Natural killer cell (primary cell): ENCODE data around the gene CORO2B. TPM values are rescaled to one million over a fixed set of nuclear protein-coding genes. Genes with fewer than 3 reads are reported as not detected.

ENCODE experiments used
- ATAC-seq, 3 donors: fragments of 150-1000 bp in 2 of 3; fragments of 200-7000 bp in 1 of 3; cut with Tn5 transposase; 1 replicate in 1 of 3; 2 replicates in 2 of 3; pipeline ENCODE4 v1.10.0; 2021; ENCODE audit warnings: mild to moderate bottlenecking in 2 of 3, moderate library complexity in 2 of 3
- DNase-seq, 2 donors: peaks; one replicate each; pipeline versions ENCODE4 v3.0.0 to v3.0.0-alpha.2; 2013 to 2021; ENCODE audit warnings: mixed read lengths in 1 of 2
- H3K27ac ChIP-seq: one replicate; pipeline ENCODE4 v1.5.1; 2013; ENCODE audit warnings: mild to moderate bottlenecking, low read length
- H3K27me3 ChIP-seq: one replicate; pipeline ENCODE4 v1.6.1; 2013; ENCODE audit warnings: low read length; ENCODE audit not compliant: control insufficient read depth, insufficient read depth
- H3K36me3 ChIP-seq: one replicate; pipeline ENCODE4 v1.6.1; 2013; ENCODE audit warnings: low read length; ENCODE audit not compliant: control insufficient read depth, insufficient read depth
- H3K4me1 ChIP-seq: one replicate; pipeline ENCODE4 v1.6.1; 2013; ENCODE audit warnings: low read length; ENCODE audit not compliant: control insufficient read depth, insufficient read depth
- H3K4me3 ChIP-seq: one replicate; pipeline ENCODE4 v1.5.1; 2013; ENCODE audit warnings: low read length
- H3K9me3 ChIP-seq: one replicate; pipeline ENCODE4 v1.6.1; 2013; ENCODE audit warnings: low read length; ENCODE audit not compliant: control insufficient read depth, insufficient read depth
- H3K27ac Mint-ChIP-seq, 2 donors: one replicate each; pipeline ENCODE4 v1.8.0; 2022; ENCODE audit warnings: mild to moderate bottlenecking in 2 of 2, mixed read lengths in 2 of 2, moderate library complexity in 1 of 2
- H3K27me3 Mint-ChIP-seq, 2 donors: one replicate each; pipeline ENCODE4 v1.8.0; 2022; ENCODE audit warnings: low read depth in 2 of 2, mixed read lengths in 2 of 2
- H3K36me3 Mint-ChIP-seq: one replicate; pipeline ENCODE4 v1.8.0; 2022; ENCODE audit warnings: mixed read lengths
- H3K4me1 Mint-ChIP-seq, 2 donors: one replicate each; pipeline ENCODE4 v1.8.0; 2022; ENCODE audit warnings: mixed read lengths in 2 of 2
- H3K4me3 Mint-ChIP-seq: one replicate; pipeline ENCODE4 v1.8.0; 2022; ENCODE audit warnings: mild to moderate bottlenecking, moderate library complexity, mixed read lengths
- H3K9me3 Mint-ChIP-seq, 2 donors: one replicate each; pipeline ENCODE4 v1.8.0; 2022; ENCODE audit warnings: mixed read lengths in 2 of 2
- WGBS: methylation state at CpG from one replicate; pipeline ENCODE4 v1.1.7; 2013; ENCODE audit warnings: missing lambda C conversion rate; ENCODE audit not compliant: insufficient coverage; 5-methylcytosine and 5-hydroxymethylcytosine counted together
- intact Hi-C: fragments of 100-400 bp; cut with micrococcal nuclease; formaldehyde crosslinking; loops from one replicate; pipeline ENCODE4 v1.14.2; 2022
- total RNA-seq, 4 donors: library from RNA; stranded (reverse); fragments of 120-200 nt in 1 of 4; gene quantifications; one replicate each; pipeline versions ENCODE4 v1.2.3 to v1.2.4, GENCODE V29; 2013 to 2022
- TF ChIP-seq, protein P1 (sequence below): fragments of 200-600 bp; IDR thresholded peaks from one replicate; pipeline ENCODE4 v1.8.0; 2022; ENCODE audit warnings: antibody characterized with exemption

Gene CORO2B
- total RNA-seq, 3 donors from 2014 or later (not counting 1 experiment from before 2014, with no cell fraction given), result 0.13 TPM; not detected in 2

DNA sequence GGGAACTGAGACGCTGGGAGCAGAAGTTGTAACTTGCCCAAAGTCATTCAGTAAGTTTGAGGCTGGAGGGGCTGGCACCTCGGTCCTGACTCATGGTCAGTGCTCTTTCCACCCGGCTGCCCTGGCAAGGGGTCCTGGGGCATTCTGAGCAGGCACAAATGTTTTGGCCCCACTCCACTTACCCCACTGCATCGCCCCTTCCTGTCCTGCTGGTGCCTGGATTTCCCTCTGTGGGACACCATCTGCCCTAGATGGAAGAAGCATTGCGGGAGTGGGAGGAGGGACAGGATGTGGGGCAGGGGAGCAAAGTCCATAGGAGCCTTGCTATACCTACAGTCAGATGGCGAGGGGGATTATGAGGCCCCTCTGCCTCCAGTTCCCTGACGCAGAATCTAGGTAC lies 4.5 kb downstream of the CORO2B start:
- peaks cover 11 to 17% of the 10 kb centered on the region in 2 donors for H3K27me3 Mint-ChIP-seq
- Histone ChIP-seq H3K9me3 (no peaks in the 10 kb centered on the region), H3K4me1 (no peaks in the 10 kb centered on the region), H3K4me3 (no peak overlapping the region), H3K36me3 (no peaks in the 10 kb centered on the region), H3K27ac (no peak overlapping the region), H3K27me3 (peaks cover 2% of the 10 kb centered on the region)
- no peak overlapping the region for H3K4me3 Mint-ChIP-seq
- no peak overlapping the region for H3K27ac Mint-ChIP-seq
- TF ChIP-seq, protein P1, sequence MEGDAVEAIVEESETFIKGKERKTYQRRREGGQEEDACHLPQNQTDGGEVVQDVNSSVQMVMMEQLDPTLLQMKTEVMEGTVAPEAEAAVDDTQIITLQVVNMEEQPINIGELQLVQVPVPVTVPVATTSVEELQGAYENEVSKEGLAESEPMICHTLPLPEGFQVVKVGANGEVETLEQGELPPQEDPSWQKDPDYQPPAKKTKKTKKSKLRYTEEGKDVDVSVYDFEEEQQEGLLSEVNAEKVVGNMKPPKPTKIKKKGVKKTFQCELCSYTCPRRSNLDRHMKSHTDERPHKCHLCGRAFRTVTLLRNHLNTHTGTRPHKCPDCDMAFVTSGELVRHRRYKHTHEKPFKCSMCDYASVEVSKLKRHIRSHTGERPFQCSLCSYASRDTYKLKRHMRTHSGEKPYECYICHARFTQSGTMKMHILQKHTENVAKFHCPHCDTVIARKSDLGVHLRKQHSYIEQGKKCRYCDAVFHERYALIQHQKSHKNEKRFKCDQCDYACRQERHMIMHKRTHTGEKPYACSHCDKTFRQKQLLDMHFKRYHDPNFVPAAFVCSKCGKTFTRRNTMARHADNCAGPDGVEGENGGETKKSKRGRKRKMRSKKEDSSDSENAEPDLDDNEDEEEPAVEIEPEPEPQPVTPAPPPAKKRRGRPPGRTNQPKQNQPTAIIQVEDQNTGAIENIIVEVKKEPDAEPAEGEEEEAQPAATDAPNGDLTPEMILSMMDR, result no peak
- no peaks in the 10 kb centered on the region for H3K4me1 Mint-ChIP-seq
- 76% methylated on average over 7 of the region's 7 CpGs for WGBS
- no peaks in the 10 kb centered on the region for H3K9me3 Mint-ChIP-seq
- DNase-seq, result no peak
- intact Hi-C loops, result no loop called here
- ATAC-seq, result no peak
- no peaks in the 10 kb centered on the region for H3K36me3 Mint-ChIP-seq

- Mint-ChIP-seq H3K4me1 (no peaks in the 10 kb centered on the region), H3K36me3 (no peaks in the 10 kb centered on the region), H3K27ac (no peak overlapping the region), H3K9me3 (no peaks in the 10 kb centered on the region), H3K4me3 (no peak overlapping the region), H3K27me3 (peaks cover 11 to 17% of the 10 kb centered on the region in 2 donors)
- Histone ChIP-seq H3K27ac (no peak overlapping the region), H3K4me3 (no peak overlapping the region), H3K9me3 (no peaks in the 10 kb centered on the region), H3K36me3 (no peaks in the 10 kb centered on the region), H3K4me1 (no peaks in the 10 kb centered on the region), H3K27me3 (peaks cover 2% of the 10 kb centered on the region)
- ATAC-seq (no peak), DNase-seq (no peak)
- TF ChIP-seq, protein P1, result no peak
- intact Hi-C loops, result no loop called here
- WGBS, result 91% methylated on average over 12 of the region's 12 CpGs
These were observed 5.4 kb downstream of the CORO2B start for GRCh38 chr15:68583936-68584755.

- Mint-ChIP-seq H3K4me3 (no peak overlapping the region), H3K4me1 (no peaks in the 10 kb centered on the region), H3K27ac (no peak overlapping the region), H3K27me3 (peaks cover 8 to 12% of the 10 kb centered on the region in 2 donors), H3K36me3 (no peaks in the 10 kb centered on the region), H3K9me3 (no peaks in the 10 kb centered on the region)
- no peaks in the 10 kb centered on the region for H3K36me3 ChIP-seq
- DNase-seq (no peak), ATAC-seq (no peak)
- 95% methylated on average over 11 of the region's 13 CpGs for WGBS
- TF ChIP-seq, protein P1, result no peak
- no peaks in the 10 kb centered on the region for H3K4me1 ChIP-seq
- H3K27me3 ChIP-seq, result no peaks in the 10 kb centered on the region
- intact Hi-C loops, result no loop called here
- no peaks in the 10 kb centered on the region for H3K9me3 ChIP-seq
- no peak overlapping the region for H3K4me3 ChIP-seq
- no peak overlapping the region for H3K27ac ChIP-seq
These were observed 6.2 kb downstream of the CORO2B start for GRCh38 chr15:68584756-68585573.
